ENCODE measurements around the gene RPL32. TPM values are rescaled to one million over a fixed set of nuclear protein-coding genes. Genes with fewer than 3 reads are reported as not detected.

The RPL32 gene
- total RNA-seq, 1 donor from 2014 or later = 972 TPM

DNA sequence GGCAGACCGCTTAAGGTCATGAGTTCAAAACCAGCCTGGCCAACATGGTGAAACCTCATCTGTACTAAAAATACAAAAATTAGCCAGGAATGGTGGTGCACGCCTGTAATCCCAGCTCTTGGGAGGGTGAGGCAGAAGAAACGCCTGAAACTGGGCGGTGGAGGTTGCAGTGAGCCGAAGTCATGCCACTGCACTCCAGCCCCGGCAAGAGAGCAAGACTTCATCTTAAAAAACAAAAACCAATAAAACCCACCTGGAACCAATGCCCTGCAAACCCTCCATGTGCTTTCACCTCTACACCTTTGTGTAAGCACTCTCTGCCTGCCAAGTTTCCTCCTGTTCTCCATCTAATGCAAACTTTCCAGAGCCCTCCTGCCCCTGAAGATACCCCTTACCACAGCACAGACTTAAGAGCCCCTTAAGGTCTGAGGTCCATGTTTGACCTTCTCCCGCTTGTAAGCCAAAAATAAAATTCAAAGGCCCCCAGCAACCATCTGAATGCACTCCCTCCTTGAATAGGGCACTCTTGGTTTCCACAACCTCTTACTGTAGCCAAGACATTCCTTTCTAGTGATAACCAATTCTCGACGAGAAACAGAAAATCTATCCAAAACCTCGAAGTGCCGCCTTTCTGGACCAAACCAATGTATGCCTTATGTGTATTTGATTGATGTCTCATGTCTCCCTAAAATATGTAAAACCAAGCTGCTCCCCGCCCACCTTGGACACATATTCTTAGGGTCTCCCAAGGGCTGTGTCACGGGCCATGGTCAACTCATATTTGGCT is 3.0 kb downstream of the RPL32 start:
- H3K27ac Mint-ChIP-seq (ENCODE audit: unreplicated experiment) = peak overlapping the region; percentile 49
- H3K4me1 Mint-ChIP-seq (ENCODE audit: low read depth) = peaks cover 48% of the 10 kb centered on the region

GRCh38 chr3:12837295-12837986 is 3.9 kb downstream of the RPL32 start:
- Mint-ChIP-seq H3K4me1 (ENCODE audit: low read depth) (peaks cover 48% of the 10 kb centered on the region), H3K4me3 (ENCODE audit: unreplicated experiment) (no peak overlapping the region), H3K27me3 (ENCODE audit: low read depth) (no peaks in the 10 kb centered on the region), H3K27ac (ENCODE audit: unreplicated experiment) (no peak overlapping the region), H3K9me3 (ENCODE audit: low read depth) (no peaks in the 10 kb centered on the region), H3K36me3 (ENCODE audit: low read depth) (peaks cover 44% of the 10 kb centered on the region)
- no peak for DNase-seq (ENCODE audit: low spot score)
- TF ChIP-seq CTCF (IDR thresholded peaks at IDR 0.05) = no peak

More for the DNA sequence above, 3.0 kb downstream of the RPL32 start:
- no peak for DNase-seq (ENCODE audit: low spot score)
- Mint-ChIP-seq H3K36me3 (ENCODE audit: low read depth) (peaks cover 40% of the 10 kb centered on the region), H3K4me3 (ENCODE audit: unreplicated experiment) (peak overlapping the region; percentile 27), H3K27me3 (ENCODE audit: low read depth) (no peaks in the 10 kb centered on the region), H3K9me3 (ENCODE audit: low read depth) (no peaks in the 10 kb centered on the region)
- no peak for TF ChIP-seq CTCF (IDR thresholded peaks at IDR 0.05)

DNA sequence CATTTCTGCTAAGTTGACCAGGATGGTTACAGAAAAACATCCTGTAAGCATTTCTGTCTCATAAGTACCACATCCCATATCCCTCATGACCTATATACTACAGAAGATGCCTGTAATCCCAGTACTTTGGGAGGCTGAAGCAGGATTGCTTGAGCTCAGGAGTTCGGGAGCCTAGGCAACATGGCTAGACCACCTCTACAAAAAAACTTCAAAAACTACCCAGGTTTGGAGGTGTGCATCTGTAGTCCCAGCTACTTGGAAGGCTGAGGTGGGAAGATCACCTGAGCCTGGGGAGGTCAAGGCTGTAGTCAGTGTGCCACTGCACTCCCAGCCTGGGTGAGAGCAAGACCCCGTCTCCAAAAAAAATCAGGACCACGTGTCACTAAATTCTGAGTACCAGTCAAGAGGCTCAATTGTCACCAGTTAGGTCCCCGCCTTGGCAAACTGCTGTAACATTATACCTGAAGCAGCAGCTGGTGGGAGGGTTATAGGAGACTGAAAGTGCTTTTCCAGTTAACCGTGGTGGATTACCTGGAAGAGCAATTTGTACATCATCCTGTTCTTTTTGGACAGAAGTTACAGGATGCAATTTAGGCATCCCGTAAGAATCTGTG is 6.2 kb downstream of the RPL32 start:
- Mint-ChIP-seq H3K36me3 (ENCODE audit: low read depth) (peaks cover 45% of the 10 kb centered on the region), H3K27ac (ENCODE audit: unreplicated experiment) (no peak overlapping the region), H3K9me3 (ENCODE audit: low read depth) (no peaks in the 10 kb centered on the region), H3K4me3 (ENCODE audit: unreplicated experiment) (no peak overlapping the region), H3K4me1 (ENCODE audit: low read depth) (peaks cover 46% of the 10 kb centered on the region), H3K27me3 (ENCODE audit: low read depth) (no peaks in the 10 kb centered on the region)
- no peak for TF ChIP-seq CTCF (IDR thresholded peaks at IDR 0.05)
- DNase-seq (ENCODE audit: low spot score) = no peak

GRCh38 chr3:12833222-12834161 is 7.9 kb downstream of the RPL32 start:
- H3K9me3 Mint-ChIP-seq (ENCODE audit: low read depth) = no peaks in the 10 kb centered on the region
- H3K4me1 Mint-ChIP-seq (ENCODE audit: low read depth) = peaks cover 34% of the 10 kb centered on the region
- no peak overlapping the region for H3K4me3 Mint-ChIP-seq (ENCODE audit: unreplicated experiment)
- H3K27ac Mint-ChIP-seq (ENCODE audit: unreplicated experiment) = peak overlapping the region; percentile 49
- TF ChIP-seq CTCF (IDR thresholded peaks at IDR 0.05) = no peak
- no peak for DNase-seq (ENCODE audit: low spot score)
- peaks cover 35% of the 10 kb centered on the region for H3K36me3 Mint-ChIP-seq (ENCODE audit: low read depth)
- no peaks in the 10 kb centered on the region for H3K27me3 Mint-ChIP-seq (ENCODE audit: low read depth)
